Activated T-cell treated with anti-CD3 and anti-CD28 coated beads, Interleukin-2, amount 50 U/mL, for 72 hours (primary cell): Measurements from ENCODE around the gene VAV2. TPM values are rescaled to one million over a fixed set of nuclear protein-coding genes. Genes with fewer than 3 reads are reported as not detected.

Source experiments
- ATAC-seq, 2 donors: fragments of 150-1000 bp; cut with Tn5 transposase; replicated peaks in 1 of 2; 2 replicates each; pipeline ENCODE4 v1.10.0; 2021; ENCODE audit warnings: moderate library complexity in 2 of 2, mild to moderate bottlenecking in 1 of 2
- DNase-seq, 2 donors: peaks; one replicate each; pipeline ENCODE4 v3.0.0; 2021 to 2022; ENCODE audit warnings: mixed read lengths in 1 of 2
- H3K27ac Mint-ChIP-seq: one replicate; pipeline ENCODE4 v1.8.0; 2022; ENCODE audit warnings: mild to moderate bottlenecking, moderate library complexity, mixed read lengths
- H3K27me3 Mint-ChIP-seq: one replicate; pipeline ENCODE4 v1.8.0; 2022; ENCODE audit warnings: low read depth, mixed read lengths
- H3K36me3 Mint-ChIP-seq, 2 donors: one replicate each; pipeline ENCODE4 v1.8.0; 2022; ENCODE audit warnings: mixed read lengths in 2 of 2, mild to moderate bottlenecking in 1 of 2; ENCODE audit not compliant: insufficient read depth in 2 of 2
- H3K4me1 Mint-ChIP-seq: one replicate; pipeline ENCODE4 v1.8.0; 2022; ENCODE audit warnings: low read depth, mixed read lengths
- H3K4me3 Mint-ChIP-seq, 2 donors: one replicate each; pipeline ENCODE4 v1.8.0; 2022; ENCODE audit warnings: mild to moderate bottlenecking in 2 of 2, mixed read lengths in 2 of 2, moderate library complexity in 2 of 2
- H3K9me3 Mint-ChIP-seq, 2 donors: one replicate each; pipeline ENCODE4 v1.8.0; 2022; ENCODE audit warnings: mixed read lengths in 2 of 2
- total RNA-seq, 2 donors: library from RNA; stranded (reverse); gene quantifications; one replicate each; pipeline ENCODE4 v1.2.3, GENCODE V29; 2022

The VAV2 gene
- total RNA-seq, 2 donors from 2014 or later, result 4.6 to 5.1 TPM

DNA sequence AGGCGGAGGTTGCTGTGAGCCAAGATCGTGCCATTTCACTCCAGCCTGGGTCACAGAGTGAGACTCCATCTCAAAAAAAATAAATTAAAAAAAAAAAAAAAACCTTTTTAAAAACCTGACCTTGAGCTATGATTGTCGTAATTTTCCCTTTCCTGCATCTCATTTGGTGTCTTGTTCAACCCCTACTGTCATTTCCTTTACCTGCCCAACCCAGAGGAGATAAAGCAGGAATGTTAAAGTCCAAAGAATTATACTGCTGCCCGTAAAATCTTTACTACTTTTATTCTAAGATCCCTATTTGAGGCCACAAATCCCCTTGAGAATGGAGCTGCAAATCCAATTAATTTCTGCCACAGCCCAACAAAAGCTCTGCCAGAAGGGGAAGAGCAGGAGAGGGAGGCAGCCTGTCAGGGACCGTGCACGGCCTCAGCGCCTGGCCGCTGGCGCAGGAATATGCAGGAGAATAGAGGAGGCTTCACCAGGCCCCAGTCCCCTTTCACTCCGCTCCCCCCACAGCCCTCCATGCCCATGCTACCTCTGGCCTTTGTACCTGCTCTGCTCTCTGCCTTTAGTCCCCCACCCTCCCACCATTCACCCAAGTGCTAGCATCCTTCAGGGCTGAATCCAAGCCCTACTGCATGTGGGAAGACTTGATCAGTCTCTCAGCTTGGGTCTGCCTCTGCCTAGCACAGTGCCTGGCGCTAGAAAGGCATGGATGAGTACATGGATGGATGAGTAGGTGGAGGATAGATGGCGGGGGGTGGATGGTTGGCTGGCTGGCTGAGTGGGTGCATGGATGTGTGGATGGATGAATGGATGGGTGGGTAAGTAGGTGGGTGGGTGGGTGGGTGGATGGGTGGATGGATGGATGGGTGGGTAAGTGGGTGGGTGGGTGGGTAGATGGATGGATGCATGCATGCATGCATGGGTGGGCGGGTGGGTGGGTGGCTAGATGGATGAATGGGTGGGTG lies 154.2 kb downstream of the VAV2 start:
- Mint-ChIP-seq H3K4me1 (no peaks in the 10 kb centered on the region), H3K27me3 (no peaks in the 10 kb centered on the region), H3K36me3 (no peaks in the 10 kb centered on the region), H3K4me3 (no peak overlapping the region), H3K9me3 (no peaks in the 10 kb centered on the region), H3K27ac (no peak overlapping the region)
- DNase-seq, result no peak
- no peak for ATAC-seq

DNA sequence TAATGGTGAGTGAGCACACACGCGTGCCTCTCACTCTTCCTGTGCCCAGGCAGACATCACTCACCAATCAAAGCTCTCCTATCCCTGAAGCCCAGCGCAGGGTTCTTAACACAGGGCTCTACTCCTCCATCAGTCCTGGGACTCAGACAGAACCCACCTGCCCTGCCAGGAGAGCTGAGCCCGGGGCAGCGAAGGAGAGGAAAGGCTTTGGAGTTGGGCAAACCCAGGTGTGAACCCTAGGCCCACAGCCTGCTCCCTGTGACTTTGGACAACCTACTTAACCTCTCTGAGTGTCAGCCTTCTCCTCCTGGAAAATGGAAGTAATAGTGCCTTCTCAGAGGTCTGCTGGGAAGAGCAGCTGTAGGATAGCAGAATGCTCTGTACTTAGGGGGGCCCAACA lies 155.3 kb downstream of the VAV2 start:
- H3K36me3 Mint-ChIP-seq, result no peaks in the 10 kb centered on the region
- no peak for DNase-seq
- H3K4me1 Mint-ChIP-seq, result no peaks in the 10 kb centered on the region
- no peak overlapping the region for H3K4me3 Mint-ChIP-seq
- H3K27ac Mint-ChIP-seq, result no peak overlapping the region
- H3K9me3 Mint-ChIP-seq, result no peaks in the 10 kb centered on the region
- no peak for ATAC-seq
- H3K27me3 Mint-ChIP-seq, result no peaks in the 10 kb centered on the region

DNA sequence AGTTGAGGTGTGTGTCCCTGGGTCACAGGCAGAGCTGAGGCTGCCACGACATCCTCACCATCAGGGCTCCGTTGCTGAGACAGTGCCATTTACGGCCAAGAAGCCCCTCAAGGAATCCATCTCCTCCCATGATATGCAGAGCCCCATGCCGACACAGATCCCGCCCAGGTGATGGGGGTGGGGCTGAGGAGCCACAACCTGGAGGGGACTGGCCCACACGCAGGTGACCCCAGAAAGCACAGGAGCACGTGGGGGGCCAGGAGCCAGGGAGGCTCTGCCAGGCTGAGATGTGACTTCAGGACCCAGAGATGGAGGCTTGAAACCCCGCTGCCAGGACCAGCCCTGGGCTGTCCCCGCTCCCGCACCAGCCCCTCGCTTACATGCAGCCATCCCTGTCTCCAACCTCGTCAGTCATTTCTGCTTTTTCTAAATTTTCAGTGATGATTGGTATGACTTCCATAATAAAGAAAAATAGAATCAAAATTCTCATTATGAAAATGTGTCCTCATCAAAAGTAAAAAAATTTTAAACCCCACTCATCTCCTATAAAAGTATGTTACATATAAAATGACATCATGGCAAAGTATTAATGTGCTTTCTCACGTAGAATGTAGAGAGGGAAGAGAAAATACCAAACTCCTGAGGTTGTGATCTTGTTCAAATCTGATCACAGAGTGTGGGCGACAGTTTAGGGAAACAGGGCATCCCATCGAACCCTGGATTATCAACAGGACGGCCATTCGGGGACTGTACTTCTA lies 155.9 kb downstream of the VAV2 start:
- ATAC-seq, result no peak
- H3K27ac Mint-ChIP-seq, result no peak overlapping the region
- no peaks in the 10 kb centered on the region for H3K27me3 Mint-ChIP-seq
- no peak for DNase-seq
- no peaks in the 10 kb centered on the region for H3K36me3 Mint-ChIP-seq
- H3K9me3 Mint-ChIP-seq, result no peaks in the 10 kb centered on the region
- no peak overlapping the region for H3K4me3 Mint-ChIP-seq
- H3K4me1 Mint-ChIP-seq, result no peaks in the 10 kb centered on the region

GRCh38 chr9:133835262-133835901 lies 156.7 kb downstream of the VAV2 start:
- H3K4me3 Mint-ChIP-seq, result no peak overlapping the region
- H3K27me3 Mint-ChIP-seq, result no peaks in the 10 kb centered on the region
- H3K36me3 Mint-ChIP-seq, result no peaks in the 10 kb centered on the region
- DNase-seq (no peak), ATAC-seq (no peak)
- H3K9me3 Mint-ChIP-seq, result no peaks in the 10 kb centered on the region
- no peaks in the 10 kb centered on the region for H3K4me1 Mint-ChIP-seq
- H3K27ac Mint-ChIP-seq, result no peak overlapping the region

DNA sequence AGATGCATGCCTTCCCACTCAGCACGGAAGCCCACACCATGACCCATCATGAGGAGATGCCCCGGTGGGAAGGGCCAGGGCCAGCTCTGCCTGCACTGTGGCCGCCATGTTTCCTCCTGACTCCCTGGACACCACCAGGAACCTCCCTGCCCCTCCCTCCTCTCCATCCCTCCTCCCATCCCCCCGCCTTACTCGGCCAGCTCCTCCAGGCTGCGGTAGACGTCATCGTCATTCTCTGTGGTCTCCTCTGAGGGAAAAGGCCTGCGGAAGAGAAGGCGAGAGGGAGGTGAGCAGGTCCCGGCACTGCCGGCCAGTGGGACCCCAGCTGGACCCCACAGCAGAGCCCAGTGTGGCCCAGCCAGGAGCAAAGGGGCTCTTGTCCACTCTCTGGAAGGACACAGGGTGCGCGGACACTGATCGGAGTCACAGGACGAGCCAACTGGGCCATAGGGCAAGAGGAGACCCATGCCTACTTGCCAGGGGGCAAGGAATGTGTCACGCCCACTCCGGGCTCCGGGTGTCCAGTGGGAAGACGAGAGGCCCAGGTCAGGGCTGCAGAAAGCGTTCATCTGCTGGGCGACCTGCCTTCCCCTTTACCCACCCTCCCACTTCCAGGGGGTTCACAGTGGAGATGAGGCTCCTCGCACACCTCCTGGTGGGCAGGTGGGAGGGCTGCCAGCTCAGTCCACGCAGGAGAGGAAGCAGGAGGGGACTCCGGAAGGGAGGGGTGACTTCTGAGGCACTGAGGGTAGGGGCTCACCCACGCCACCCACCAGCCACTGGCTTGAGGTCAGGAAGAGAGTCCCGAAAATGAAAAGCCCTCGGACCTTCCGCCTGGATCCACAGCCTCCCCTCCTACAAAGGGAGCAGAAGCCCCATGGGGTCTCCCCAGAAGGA lies 157.8 kb downstream of the VAV2 start:
- ATAC-seq, result no peak
- H3K27ac Mint-ChIP-seq, result no peak overlapping the region
- H3K4me1 Mint-ChIP-seq, result no peaks in the 10 kb centered on the region
- H3K9me3 Mint-ChIP-seq, result no peaks in the 10 kb centered on the region
- DNase-seq, result no peak
- no peak overlapping the region for H3K4me3 Mint-ChIP-seq
- no peaks in the 10 kb centered on the region for H3K27me3 Mint-ChIP-seq
- no peaks in the 10 kb centered on the region for H3K36me3 Mint-ChIP-seq

GRCh38 chr9:133833388-133834025 lies 158.6 kb downstream of the VAV2 start:
- H3K4me3 Mint-ChIP-seq, result no peak overlapping the region
- ATAC-seq (no peak), DNase-seq (no peak)
- no peaks in the 10 kb centered on the region for H3K4me1 Mint-ChIP-seq
- no peak overlapping the region for H3K27ac Mint-ChIP-seq
- no peaks in the 10 kb centered on the region for H3K36me3 Mint-ChIP-seq
- no peaks in the 10 kb centered on the region for H3K9me3 Mint-ChIP-seq
- H3K27me3 Mint-ChIP-seq, result no peaks in the 10 kb centered on the region

DNA sequence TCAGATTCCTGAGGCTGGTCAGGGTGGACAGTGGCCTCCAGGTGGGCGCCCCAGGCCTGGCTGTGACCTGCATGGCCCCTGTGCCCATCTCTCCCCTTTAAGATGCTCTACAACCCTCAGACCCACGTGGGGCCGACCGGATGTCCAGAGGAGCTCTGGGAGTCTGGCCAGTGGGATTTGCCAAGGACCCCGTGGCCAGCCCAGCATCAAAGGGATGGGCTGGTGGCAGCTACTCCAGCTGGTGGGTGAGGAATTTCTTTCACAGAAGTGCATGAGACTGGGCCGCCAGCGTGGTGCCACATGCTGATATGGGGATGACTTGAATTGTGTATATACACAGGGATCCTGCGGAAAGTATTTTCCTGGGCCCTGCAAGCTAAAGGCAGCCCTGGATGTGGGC lies 159.2 kb downstream of the VAV2 start:
- no peaks in the 10 kb centered on the region for H3K4me1 Mint-ChIP-seq
- no peaks in the 10 kb centered on the region for H3K36me3 Mint-ChIP-seq
- no peaks in the 10 kb centered on the region for H3K9me3 Mint-ChIP-seq
- no peak overlapping the region for H3K27ac Mint-ChIP-seq
- ATAC-seq (no peak), DNase-seq (no peak)
- no peak overlapping the region for H3K4me3 Mint-ChIP-seq
- H3K27me3 Mint-ChIP-seq, result no peaks in the 10 kb centered on the region

DNA sequence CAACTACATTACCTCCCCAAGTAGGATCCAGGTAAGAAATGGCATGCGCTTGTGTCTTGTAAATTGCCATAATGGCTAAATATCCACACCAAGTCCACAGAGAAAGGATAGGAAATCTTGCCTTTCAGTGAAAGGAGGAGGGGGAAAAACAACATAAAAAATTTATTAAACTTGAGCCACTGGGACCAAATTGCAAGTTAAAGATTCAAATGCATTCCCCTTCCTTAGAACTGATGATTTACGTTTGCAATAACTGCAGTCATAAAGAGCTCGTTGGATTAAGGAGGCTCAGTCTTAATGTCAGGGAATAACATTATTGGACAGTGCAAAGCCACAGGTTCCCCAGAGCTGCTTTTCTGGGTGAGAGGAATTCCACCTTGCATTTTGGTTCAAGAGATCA lies 161.4 kb downstream of the VAV2 start:
- Mint-ChIP-seq H3K27ac (no peak overlapping the region), H3K27me3 (no peaks in the 10 kb centered on the region), H3K36me3 (no peaks in the 10 kb centered on the region), H3K4me1 (no peaks in the 10 kb centered on the region), H3K4me3 (no peak overlapping the region), H3K9me3 (no peaks in the 10 kb centered on the region)
- ATAC-seq (no peak), DNase-seq (no peak)

- H3K4me1 Mint-ChIP-seq, result no peaks in the 10 kb centered on the region
Measured at GRCh38 chr9:133830310-133830709, 161.8 kb downstream of the VAV2 start.

GRCh38 chr9:133828338-133828997 lies 163.7 kb downstream of the VAV2 start:
- no peaks in the 10 kb centered on the region for H3K27me3 Mint-ChIP-seq
- H3K36me3 Mint-ChIP-seq, result no peaks in the 10 kb centered on the region
- ATAC-seq (no peak), DNase-seq (no peak)
- H3K4me1 Mint-ChIP-seq, result no peaks in the 10 kb centered on the region
- H3K27ac Mint-ChIP-seq, result no peak overlapping the region
- no peak overlapping the region for H3K4me3 Mint-ChIP-seq
- no peaks in the 10 kb centered on the region for H3K9me3 Mint-ChIP-seq

More at GRCh38 chr9:133830310-133830709, 161.8 kb downstream of the VAV2 start:
- no peak overlapping the region for H3K27ac Mint-ChIP-seq
- no peak for ATAC-seq
- H3K9me3 Mint-ChIP-seq, result no peaks in the 10 kb centered on the region
- no peak overlapping the region for H3K4me3 Mint-ChIP-seq
- H3K36me3 Mint-ChIP-seq, result no peaks in the 10 kb centered on the region
- no peaks in the 10 kb centered on the region for H3K27me3 Mint-ChIP-seq
- no peak for DNase-seq

GRCh38 chr9:133826289-133827085 lies 165.6 kb downstream of the VAV2 start:
- no peak overlapping the region for H3K27ac Mint-ChIP-seq
- no peak overlapping the region for H3K4me3 Mint-ChIP-seq
- DNase-seq, result no peak

More at GRCh38 chr9:133826289-133827085, 165.6 kb downstream of the VAV2 start:
- no peaks in the 10 kb centered on the region for H3K9me3 Mint-ChIP-seq
- no peaks in the 10 kb centered on the region for H3K36me3 Mint-ChIP-seq
- no peaks in the 10 kb centered on the region for H3K27me3 Mint-ChIP-seq
- ATAC-seq, result no peak
- no peaks in the 10 kb centered on the region for H3K4me1 Mint-ChIP-seq
